IMR-90 (cell line): ENCODE data around the gene MTF1. TPM values are rescaled to one million over a fixed set of nuclear protein-coding genes. Genes with fewer than 3 reads are reported as not detected.

Experiments
- ATAC-seq: fragments of 200-7000 bp; cut with Tn5 transposase; 2 replicates; pipeline ENCODE4 v1.9.1; 2020; ENCODE audit warnings: low read depth, mild to moderate bottlenecking, moderate library complexity
- BruUV-seq: library from RNA; stranded (reverse); fragments of 400-500 nt; replicated peaks from 2 replicates; lab custom pipeline; 2021; lab: Mats Ljungman, UMichigan
- CTCF ChIA-PET: fragments of 300-600 bp; formaldehyde crosslinking; extraction: SDS; loops from one replicate; lab custom pipeline; 2021; ENCODE audit warnings: antibody characterized with exemption; lab: Yijun Ruan, JAX
- POLR2A ChIA-PET: fragments of 300-600 bp; sonication (Branson Sonifier 250); formaldehyde crosslinking; loops from one replicate; lab custom pipeline; 2022; ENCODE audit warnings: antibody characterized with exemption; ENCODE audit not compliant: unreplicated experiment; lab: Charles Lee
- DNase-seq: peaks from one replicate; pipeline ENCODE4 v3.0.0; 2013
- H2AFZ ChIP-seq: replicated peaks from 2 replicates; pipeline ENCODE3; 2013; ENCODE audit warnings: low read length, mild to moderate bottlenecking; ENCODE audit not compliant: poor library complexity
- H2AK5ac ChIP-seq: 2 replicates; pipeline ENCODE4 v1.6.1; 2013; ENCODE audit warnings: low read depth, low read length, inconsistent platforms
- H2AK9ac ChIP-seq: replicated peaks from 2 replicates; pipeline ENCODE3; 2013; ENCODE audit warnings: mild to moderate bottlenecking, low read depth, low read length, moderate library complexity; ENCODE audit not compliant: poor library complexity
- H2BK120ac ChIP-seq: 2 replicates; pipeline ENCODE4 v1.6.1; 2013; ENCODE audit warnings: low read depth, low read length, inconsistent platforms
- H2BK15ac ChIP-seq: 3 replicates; pipeline ENCODE4 v1.6.1; 2013; ENCODE audit warnings: low read depth, low read length, inconsistent platforms
- H2BK20ac ChIP-seq: 2 replicates; pipeline ENCODE4 v1.6.1; 2013; ENCODE audit warnings: low read depth, mild to moderate bottlenecking, inconsistent platforms, low read length, moderate library complexity
- H2BK5ac ChIP-seq: 2 replicates; pipeline ENCODE4 v1.6.1; 2013; ENCODE audit warnings: mild to moderate bottlenecking, low read depth, low read length, inconsistent platforms; ENCODE audit not compliant: poor library complexity, severe bottlenecking
- H3K14ac ChIP-seq: replicated peaks from 2 replicates; pipeline ENCODE4 v1.6.1; 2013; ENCODE audit warnings: low read depth, low read length, inconsistent platforms
- H3K18ac ChIP-seq: 2 replicates; pipeline ENCODE4 v1.6.1; 2013; ENCODE audit warnings: low read depth, low read length, control low read depth
- H3K23ac ChIP-seq: 2 replicates; pipeline ENCODE4 v1.6.1; 2013; ENCODE audit warnings: low read depth, low read length, inconsistent platforms
- H3K27ac ChIP-seq: 2 replicates; pipeline ENCODE4 v1.5.1; 2013; ENCODE audit warnings: mild to moderate bottlenecking, control low read depth, low read length; ENCODE audit not compliant: insufficient read depth
- H3K27me3 ChIP-seq: 2 replicates; pipeline ENCODE4 v1.6.1; 2013; ENCODE audit warnings: low read length; ENCODE audit not compliant: control insufficient read depth, insufficient read depth
- H3K36me3 ChIP-seq: 2 replicates; pipeline ENCODE4 v1.6.1; 2013; ENCODE audit warnings: low read length, mixed read lengths; ENCODE audit not compliant: control insufficient read depth, insufficient read depth
- H3K4ac ChIP-seq: 2 replicates; pipeline ENCODE4 v1.6.1; 2013; ENCODE audit warnings: low read depth, low read length, inconsistent platforms
- H3K4me1 ChIP-seq: 2 replicates; pipeline ENCODE4 v1.6.1; 2013; ENCODE audit warnings: low read length, mixed read lengths; ENCODE audit not compliant: control insufficient read depth, insufficient read depth
- H3K4me2 ChIP-seq: 2 replicates; pipeline ENCODE4 v1.6.1; 2013; ENCODE audit warnings: low read depth, mild to moderate bottlenecking, control low read depth, low read length, moderate library complexity
- H3K4me3 ChIP-seq: 2 replicates; pipeline ENCODE4 v1.5.1; 2013; ENCODE audit warnings: low read depth, mild to moderate bottlenecking, control low read depth, low read length, moderate library complexity; ENCODE audit not compliant: insufficient read depth
- H3K56ac ChIP-seq: 2 replicates; pipeline ENCODE4 v1.6.1; 2013; ENCODE audit warnings: low read length, inconsistent platforms; ENCODE audit not compliant: insufficient read depth; ENCODE audit errors: extremely low read depth
- H3K79me1 ChIP-seq, 2 experiments: 2 replicates each; pipeline ENCODE4 v1.6.1; 2013; ENCODE audit warnings: low read length in 2 of 2, inconsistent platforms in 1 of 2, low read depth in 1 of 2
- H3K9ac ChIP-seq: 2 replicates; pipeline ENCODE4 v1.6.1; 2013; ENCODE audit warnings: low read depth, low read length, control low read depth
- H3K9me1 ChIP-seq: 2 replicates; pipeline ENCODE4 v1.6.1; 2013; ENCODE audit warnings: low read length, inconsistent platforms; ENCODE audit not compliant: insufficient read depth
- H3K9me3 ChIP-seq: 2 replicates; pipeline ENCODE4 v1.6.1; 2013; ENCODE audit warnings: low read length; ENCODE audit not compliant: control insufficient read depth, insufficient read depth
- H4K20me1 ChIP-seq: 2 replicates; pipeline ENCODE4 v1.6.1; 2013; ENCODE audit warnings: low read length, inconsistent platforms; ENCODE audit not compliant: insufficient read depth
- H4K5ac ChIP-seq: 2 replicates; pipeline ENCODE4 v1.6.1; 2013; ENCODE audit warnings: mild to moderate bottlenecking, low read depth, low read length, control low read depth
- H4K8ac ChIP-seq, 2 experiments: 2 replicates each; pipeline ENCODE4 v1.6.1; 2013; ENCODE audit warnings: low read depth in 2 of 2, low read length in 2 of 2, control low read depth in 1 of 2, inconsistent platforms in 1 of 2
- H4K91ac ChIP-seq: 2 replicates; pipeline ENCODE4 v1.6.1; 2013; ENCODE audit warnings: low read depth, low read length, inconsistent platforms; ENCODE audit not compliant: insufficient read depth
- BHLHE40 ChIP-seq: fragments of 150-350 bp; IDR thresholded peaks from 2 replicates; pipeline ENCODE4 v1.6.1; 2016; ENCODE audit warnings: mild to moderate bottlenecking, low read depth, low read length
- CTCF ChIP-seq: conservative IDR thresholded peaks from 2 replicates; pipeline ENCODE4 v1.5.1; 2012; ENCODE audit warnings: mild to moderate bottlenecking, low read depth, low read length, improper control_type of control experiment
- FOS ChIP-seq: fragments of 150-350 bp; IDR thresholded peaks from 2 replicates; pipeline ENCODE4 v1.6.1; 2016; ENCODE audit warnings: low read depth, low read length
- MAZ ChIP-seq: IDR thresholded peaks from 2 replicates; pipeline ENCODE4 v1.6.1; 2012; ENCODE audit warnings: low read depth, mild to moderate bottlenecking, low read length, improper control_type of control experiment, moderate library complexity, borderline replicate concordance
- MXI1 ChIP-seq: IDR thresholded peaks from 2 replicates; pipeline ENCODE4 v1.6.1; 2012; ENCODE audit warnings: low read depth, mild to moderate bottlenecking, low read length, moderate library complexity, borderline replicate concordance
- POLR2A ChIP-seq: IDR thresholded peaks from 2 replicates; pipeline ENCODE4 v1.6.1; 2012; ENCODE audit warnings: mild to moderate bottlenecking, low read depth, low read length
- RCOR1 ChIP-seq: IDR thresholded peaks from 2 replicates; pipeline ENCODE4 v1.6.1; 2012; ENCODE audit warnings: mild to moderate bottlenecking, low read length, improper control_type of control experiment; ENCODE audit not compliant: insufficient replicate concordance
- WGBS, 2 experiments: methylation state at CpG; one replicate each; pipeline versions ENCODE4 v1.1.5 to v1.1.7; 2013; ENCODE audit warnings: missing lambda C conversion rate in 2 of 2; ENCODE audit not compliant: insufficient read length in 1 of 2; ENCODE audit errors: extremely low coverage in 2 of 2; 5-methylcytosine and 5-hydroxymethylcytosine counted together
- dilution Hi-C: fragments of 300-500 bp; cut with HindIII; formaldehyde crosslinking; loops from one replicate; pipeline ENCODE4 v1.14.3; 2018; ENCODE audit warnings: low sequenced_read_pairs; ENCODE audit not compliant: unreplicated experiment
- in situ Hi-C: fragments of 300-500 bp; cut with MboI; formaldehyde crosslinking; loops from 3 replicates; pipeline ENCODE4 v1.14.3; 2019; ENCODE audit warnings: low sequenced_read_pairs, inconsistent platforms, mixed read lengths
- intact Hi-C: fragments of 100-400 bp; cut with micrococcal nuclease; formaldehyde crosslinking; loops from 2 replicates; pipeline ENCODE4 v1.10.0; 2022
- polyA plus RNA-seq, 3 experiments: library from polyadenylated mRNA; depleted of rRNA; stranded (reverse); fragments of >200 nt; gene quantifications; 2 replicates each; pipeline ENCODE4 v1.2.3, GENCODE V29; 2012; ENCODE audit warnings: low replicate concordance in 1 of 3
- total RNA-seq: library from RNA; depleted of rRNA; stranded (reverse); fragments of >200 nt; gene quantifications from 2 replicates; pipeline ENCODE4 v1.2.3, GENCODE V29; 2012

Gene MTF1
- total and polyA plus RNA-seq, 2 of the 4 experiments (the other 2 are of a cell fraction) = 2.3 to 4.7 TPM

GRCh38 chr1:37865348-37866120 is 6.1 kb upstream of the MTF1 start:
- Histone ChIP-seq H3K9ac (no peak overlapping the region), H3K9me1 (peaks cover 8% of the 10 kb centered on the region), H4K20me1 (no peaks in the 10 kb centered on the region), H2BK5ac (no peak overlapping the region), H3K4ac (no peak overlapping the region), H2BK120ac (no peak overlapping the region), H3K4me2 (no peak overlapping the region), H3K36me3 (peaks cover 45% of the 10 kb centered on the region), H2AK9ac (peak overlapping the region; percentile 34), H3K27ac (no peak overlapping the region), H3K4me3 (no peak overlapping the region), H2BK20ac (no peak overlapping the region; the same call in 1 of the 2 replicates), H4K5ac (no peak overlapping the region), H3K27me3 (no peaks in the 10 kb centered on the region), H3K14ac (no peak overlapping the region; the same call in 1 of the 2 replicates), H2AFZ (no peak overlapping the region), H4K8ac (no peak overlapping the region), H3K4me1 (0 out of 2 replicates have a peak, but pooled peaks cover 2% of the 10 kb centered on the region), H3K79me1 (peaks cover 0 to 6% of the 10 kb centered on the region in 2 experiments; a peak in 2 of 4 replicates), H3K56ac (no peak overlapping the region), H3K23ac (no peak overlapping the region), H4K91ac (no peak overlapping the region), H2AK5ac (no peak overlapping the region), H3K9me3 (no peaks in the 10 kb centered on the region), H3K18ac (no peak overlapping the region), H2BK15ac (no peak overlapping the region)
- TF ChIP-seq BHLHE40 (no peak), FOS (no peak), MXI1 (peak; percentile 40; the same call in 1 of the 2 replicates), MAZ (no peak), POLR2A (no peak), CTCF (no peak), RCOR1 (no peak)
- ATAC-seq (no peak; the same call in 1 of the 2 replicates), DNase-seq (peak; percentile 34)
- in situ Hi-C loops = loop anchor here (5.0 kb wide), 1 partner anchor 117 kb away; no protein-coding TSS in a partner anchor
- 100% methylated on average over 2 of the region's 6 CpGs; no CpG with 5 or more reads in 1 of the 2 experiments for WGBS, 2 experiments
- intact Hi-C loops = no loop called here
- CTCF ChIA-PET = interaction anchor here (0.5 kb wide), 1 partner anchor 20 kb away, joined by 3 read pairs; no protein-coding TSS in a partner anchor
- POLR2A ChIA-PET = no interaction called here
- dilution Hi-C loops = no loop called here
- BruUV-seq = no TSS peak
